Mucosa of descending colon (tissue), 3 donors: Measurements from ENCODE around the gene FIGLA. TPM values are rescaled to one million over a fixed set of nuclear protein-coding genes. Genes with fewer than 3 reads are reported as not detected.

ENCODE experiments used
- ATAC-seq: fragments of 200-7000 bp; cut with Tn5 transposase; one replicate; pipeline ENCODE4 v1.9.1; 2020; ENCODE audit warnings: mild to moderate bottlenecking, moderate library complexity
- DNase-seq, 3 donors: peaks; one replicate each; pipeline ENCODE4 v3.0.0-alpha.2; 2020
- H3K36me3 ChIP-seq: fragments of 200-600 bp; one replicate; pipeline ENCODE4 v1.8.0; 2021; ENCODE audit warnings: low read depth, mild to moderate bottlenecking
- H3K4me1 ChIP-seq: fragments of 200-600 bp; one replicate; pipeline ENCODE4 v1.8.0; 2021; ENCODE audit warnings: low read depth, mild to moderate bottlenecking
- H3K4me3 ChIP-seq: fragments of 200-600 bp; one replicate; pipeline ENCODE4 v1.8.0; 2021; ENCODE audit warnings: mild to moderate bottlenecking
- H3K9me3 ChIP-seq: fragments of 200-600 bp; one replicate; pipeline ENCODE4 v1.8.0; 2021; ENCODE audit warnings: mild to moderate bottlenecking
- CTCF ChIP-seq: fragments of 200-600 bp; IDR thresholded peaks from one replicate; pipeline ENCODE4 v1.8.0; 2022; ENCODE audit warnings: antibody characterized with exemption, mild to moderate bottlenecking
- intact Hi-C, 2 donors: fragments of 100-400 bp; cut with DNase I in 1 of 2; cut with micrococcal nuclease in 1 of 2; formaldehyde crosslinking; loops; one replicate each; pipeline versions ENCODE4 v1.11.0 to v1.11.1; 2022; cut with DNase I, micrococcal nuclease
- total RNA-seq, 3 donors: library from RNA; stranded (reverse); fragmentation: NEBNext Ultra II Directional in 2 of 3; extraction: Animal tissue kit (Norgen Biotek cat#: 25700) in 2 of 3; gene quantifications; one replicate each; pipeline versions ENCODE4 v1.2.1 to v1.2.4, GENCODE V29; 2021 to 2023
- donor health status: DM: no; HTN: no; CAD: no; lungs with moderate emphysema.
- donor health status: DM: no; HTN: no; CAD: no.
- donor health status: DM: no; HTN: yes; CAD: no.

The FIGLA gene
- total RNA-seq, 3 donors from 2014 or later, result not detected

- intact Hi-C loops, result no loop called here
- ATAC-seq, result no peak
- TF ChIP-seq CTCF, result no peak
- H3K4me3 ChIP-seq, result no peak overlapping the region
- no peaks in the 10 kb centered on the region for H3K9me3 ChIP-seq
- H3K4me1 ChIP-seq, result no peaks in the 10 kb centered on the region
- DNase-seq, result no peak
- no peaks in the 10 kb centered on the region for H3K36me3 ChIP-seq
These were observed 32.4 kb upstream of the FIGLA start for GRCh38 chr2:70822843-70823242.

- no peak for TF ChIP-seq CTCF
- no peaks in the 10 kb centered on the region for H3K36me3 ChIP-seq
- ATAC-seq, result no peak
- intact Hi-C loops, result no loop called here
- no peaks in the 10 kb centered on the region for H3K4me1 ChIP-seq
- no peaks in the 10 kb centered on the region for H3K9me3 ChIP-seq
- H3K4me3 ChIP-seq, result no peak within 1 kb of the TSS
- no peak for DNase-seq
These were observed 30.1 kb upstream of the FIGLA start, which contains the start of gene CLEC4F for GRCh38 chr2:70820499-70820898. Gene CLEC4F (minus strand): TSS chr2:70820599. CDS start chr2:70820523, 76 bp downstream.

GRCh38 chr2:70817284-70817954, 27.0 kb upstream of the FIGLA start:
- Histone ChIP-seq H3K4me1 (no peaks in the 10 kb centered on the region), H3K9me3 (no peaks in the 10 kb centered on the region), H3K4me3 (no peak overlapping the region), H3K36me3 (no peaks in the 10 kb centered on the region)
- TF ChIP-seq CTCF, result no peak
- ATAC-seq (no peak), DNase-seq (no peak)
- intact Hi-C loops, result no loop called here

GRCh38 chr2:70816726-70817125, 26.3 kb upstream of the FIGLA start:
- no peak for ATAC-seq
- intact Hi-C loops, result no loop called here
- H3K4me3 ChIP-seq, result no peak overlapping the region
- no peak for TF ChIP-seq CTCF
- DNase-seq, result no peak
- H3K4me1 ChIP-seq, result no peaks in the 10 kb centered on the region
- H3K36me3 ChIP-seq, result no peaks in the 10 kb centered on the region
- H3K9me3 ChIP-seq, result no peaks in the 10 kb centered on the region

- intact Hi-C loops, result no loop called here
- Histone ChIP-seq H3K36me3 (no peaks in the 10 kb centered on the region), H3K4me1 (no peaks in the 10 kb centered on the region), H3K4me3 (no peak overlapping the region), H3K9me3 (peaks cover 3% of the 10 kb centered on the region)
- DNase-seq (no peak), ATAC-seq (no peak)
- TF ChIP-seq CTCF, result no peak
These were observed 18.8 kb upstream of the FIGLA start for GRCh38 chr2:70808983-70809958.
